HG03196 (cell line): ENCODE results near the gene INPP5A.

ENCODE experiments used
- ATAC-seq: cut with Tn5 transposase; IDR thresholded peaks from one replicate; pipeline ENCODE4 v1.9.1; 2021; ENCODE audit not compliant: unreplicated experiment

INPP5A gene

GRCh38 chr10:132641966-132642731, 104.6 kb downstream of the INPP5A start:
- no peak for ATAC-seq

DNA sequence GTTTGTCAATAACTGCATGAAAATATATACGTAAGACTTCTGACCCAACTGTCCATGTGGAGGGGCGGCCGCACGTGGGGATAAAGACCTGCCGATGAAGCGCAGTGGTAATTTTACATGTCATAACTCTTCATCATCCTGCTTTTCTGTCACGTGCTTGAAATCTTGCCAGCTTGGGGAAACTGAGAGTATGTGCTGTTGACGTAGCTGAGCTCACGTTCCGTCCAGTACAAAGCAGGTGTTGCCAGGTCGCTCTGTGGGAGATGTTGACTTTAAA, 105.1 kb downstream of the INPP5A start:
- no peak for ATAC-seq

GRCh38 chr10:132643709-132644526, 106.3 kb downstream of the INPP5A start:
- ATAC-seq, result no peak

DNA sequence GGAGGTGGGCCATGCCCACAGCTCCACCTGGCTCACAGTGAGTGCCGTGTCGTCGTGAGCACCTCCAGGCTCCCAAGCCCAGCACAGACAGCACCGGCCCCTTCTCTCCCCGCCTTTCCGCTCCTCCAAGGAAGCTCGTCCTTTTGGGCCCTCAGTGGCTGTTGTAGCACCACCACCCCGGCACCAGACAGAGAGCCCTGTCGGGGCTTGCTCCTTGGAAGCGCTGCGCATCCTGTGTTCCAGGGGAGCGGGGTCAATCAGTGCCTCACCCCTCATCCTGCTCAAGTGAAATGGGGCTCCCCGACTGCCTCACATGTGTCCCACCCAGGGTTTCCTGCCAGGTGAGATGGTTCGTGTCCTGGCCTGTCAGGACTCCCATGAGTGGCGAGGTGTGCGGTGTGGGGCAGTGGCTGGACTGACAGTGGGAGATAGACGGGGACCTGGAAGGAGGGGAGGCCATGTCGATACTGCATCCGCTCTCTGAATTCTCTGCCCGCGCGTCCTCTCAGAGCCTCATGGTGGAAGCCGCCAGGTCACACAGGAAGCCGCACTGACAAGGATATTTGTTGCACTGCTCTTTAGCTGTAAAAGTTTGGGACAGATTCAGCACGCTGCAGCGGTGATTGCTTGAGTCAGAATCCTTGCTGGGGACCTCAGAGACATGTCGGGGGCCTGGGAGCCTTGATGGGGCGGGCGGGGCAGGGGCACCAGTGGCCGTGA, 107.1 kb downstream of the INPP5A start:
- no peak for ATAC-seq

DNA sequence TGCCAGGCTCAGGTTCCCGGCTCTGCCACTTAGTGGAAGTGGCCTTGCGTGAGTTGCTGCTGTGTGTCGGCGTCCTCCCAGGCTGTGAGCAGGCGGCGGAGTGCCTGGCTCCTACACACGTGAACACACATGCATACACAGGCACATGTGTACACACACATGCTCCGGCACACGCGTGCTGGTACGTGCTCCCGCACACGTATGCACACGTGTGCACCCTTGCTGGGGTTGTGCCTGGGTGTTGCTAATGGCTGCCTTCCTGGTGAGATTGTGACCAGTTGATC, 107.6 kb downstream of the INPP5A start:
- no peak for ATAC-seq

- ATAC-seq, result no peak
These were observed 108.2 kb downstream of the INPP5A start for GRCh38 chr10:132645630-132646442.

DNA sequence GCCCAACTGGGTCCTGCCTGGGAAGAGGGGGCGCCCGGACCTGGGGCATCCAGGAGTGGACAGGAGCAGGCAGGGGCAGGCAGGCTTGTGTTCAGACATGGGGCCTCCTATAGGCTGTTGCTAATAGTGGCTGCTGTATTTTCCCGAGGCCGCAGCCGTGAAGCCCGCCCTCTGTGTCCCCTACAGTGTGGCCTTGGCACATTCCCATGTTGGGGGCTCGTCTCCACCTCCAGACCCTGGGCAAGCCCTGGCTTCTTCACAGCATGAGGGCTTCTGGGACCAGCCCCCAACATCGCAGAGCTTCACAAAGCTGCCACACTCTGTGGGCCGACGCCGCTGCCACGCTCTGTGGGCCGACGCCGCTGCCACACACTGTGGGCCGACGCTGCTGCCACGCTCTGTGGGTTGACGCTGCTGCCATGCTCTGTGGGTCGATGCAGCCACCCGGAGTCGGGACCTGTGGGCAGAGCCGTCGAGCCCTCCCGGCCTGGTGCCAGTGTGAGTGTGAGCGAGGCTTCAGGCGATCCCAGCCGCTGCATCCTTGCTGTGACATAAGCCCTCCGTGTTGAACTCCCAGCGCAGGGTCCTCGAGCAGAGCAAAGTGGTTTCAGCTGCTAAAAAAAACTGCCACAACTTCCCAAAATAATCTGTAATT, 109.0 kb downstream of the INPP5A start:
- no peak for ATAC-seq

DNA sequence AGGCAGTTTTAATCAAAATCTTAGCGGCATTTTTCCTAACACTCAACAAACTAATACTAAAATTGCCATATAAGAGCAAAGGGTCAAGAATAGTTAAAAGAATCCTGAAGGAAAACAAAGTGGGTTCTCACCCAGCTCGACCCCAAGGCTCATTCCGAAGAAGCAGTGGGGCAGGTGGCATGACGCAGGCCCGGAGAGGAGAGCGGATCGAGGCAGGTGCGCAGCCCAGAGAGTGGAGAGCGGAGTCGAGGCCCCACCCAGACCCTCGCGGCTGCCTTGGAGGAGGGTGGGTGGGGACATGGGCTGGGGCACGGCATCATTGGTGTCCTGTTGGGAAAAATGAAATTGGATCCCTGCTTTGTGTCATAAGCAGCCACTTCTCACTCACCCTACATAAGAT, 109.8 kb downstream of the INPP5A start:
- ATAC-seq, result no peak

DNA sequence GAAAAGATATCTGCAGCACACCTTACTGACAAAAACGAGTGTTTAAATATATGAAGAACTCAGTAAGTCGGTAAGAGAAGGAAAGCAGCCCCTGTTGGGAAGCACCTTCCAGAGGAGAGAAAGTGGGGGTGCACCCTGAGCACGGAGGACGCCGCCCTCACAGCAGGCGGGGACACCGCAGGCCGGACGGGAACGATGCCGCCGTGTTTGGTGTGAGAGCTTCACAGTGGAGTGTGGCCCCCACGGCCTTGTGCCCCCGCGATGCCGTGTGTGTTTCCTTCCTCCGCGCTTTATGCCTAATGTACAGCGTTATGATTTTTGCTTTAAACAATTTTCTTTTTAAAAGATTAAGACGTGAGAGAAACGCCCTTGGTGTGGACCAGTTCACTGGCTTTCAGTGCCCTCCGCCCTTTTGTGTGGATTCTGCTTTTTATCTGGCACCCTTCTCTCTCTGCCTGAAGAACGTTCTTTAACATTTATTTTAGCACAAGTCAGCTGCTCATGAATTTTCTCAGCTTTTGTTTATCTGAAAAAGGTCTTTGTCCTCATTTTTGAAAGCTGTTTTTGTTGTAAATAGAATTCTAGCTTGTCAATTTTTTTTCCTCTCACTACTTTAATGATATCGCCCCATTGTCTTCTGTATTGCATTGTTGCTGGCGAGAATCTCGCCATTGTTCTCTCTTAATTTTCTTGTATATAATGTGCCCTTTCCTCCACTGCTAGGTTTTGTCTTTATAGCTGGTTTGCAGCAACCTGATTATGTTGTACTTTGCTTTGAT, 110.7 kb downstream of the INPP5A start:
- ATAC-seq, result no peak

- ATAC-seq, result no peak
These were observed 111.4 kb downstream of the INPP5A start for GRCh38 chr10:132648851-132649528.

DNA sequence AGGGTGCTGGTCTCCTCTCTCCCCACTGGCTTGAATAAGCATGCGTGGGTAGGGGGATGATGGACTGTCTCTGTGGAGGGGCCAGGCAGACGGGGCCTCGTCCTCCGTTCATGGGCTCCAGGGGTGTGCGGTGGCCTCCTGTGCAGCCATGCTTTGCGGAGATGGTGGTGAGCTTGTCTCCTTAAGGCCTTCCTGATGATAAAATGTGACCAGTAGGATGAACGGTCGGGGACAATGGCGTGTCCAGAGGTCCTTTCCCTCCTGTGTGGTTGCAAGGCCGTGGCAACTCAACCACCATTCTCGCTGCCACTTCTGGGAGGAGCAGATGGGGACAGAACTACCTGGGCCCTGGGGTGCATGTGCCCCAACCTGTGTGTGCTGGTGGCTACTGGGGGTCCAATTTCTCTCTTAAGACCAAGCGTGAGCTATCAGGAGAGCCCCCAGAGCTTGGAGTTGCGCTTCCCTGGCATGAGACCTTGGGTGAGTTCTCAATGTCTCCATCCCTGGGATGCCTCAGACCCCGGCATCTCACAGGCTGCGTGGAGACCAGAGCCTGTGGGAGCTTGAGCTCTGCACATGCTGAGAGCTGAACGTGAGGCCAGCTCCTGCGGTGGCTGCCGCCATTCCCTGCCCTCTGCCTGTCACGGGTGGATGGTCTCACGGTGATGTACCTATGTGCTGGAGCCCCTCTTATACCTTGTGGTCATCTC, 112.2 kb downstream of the INPP5A start:
- ATAC-seq, result no peak

DNA sequence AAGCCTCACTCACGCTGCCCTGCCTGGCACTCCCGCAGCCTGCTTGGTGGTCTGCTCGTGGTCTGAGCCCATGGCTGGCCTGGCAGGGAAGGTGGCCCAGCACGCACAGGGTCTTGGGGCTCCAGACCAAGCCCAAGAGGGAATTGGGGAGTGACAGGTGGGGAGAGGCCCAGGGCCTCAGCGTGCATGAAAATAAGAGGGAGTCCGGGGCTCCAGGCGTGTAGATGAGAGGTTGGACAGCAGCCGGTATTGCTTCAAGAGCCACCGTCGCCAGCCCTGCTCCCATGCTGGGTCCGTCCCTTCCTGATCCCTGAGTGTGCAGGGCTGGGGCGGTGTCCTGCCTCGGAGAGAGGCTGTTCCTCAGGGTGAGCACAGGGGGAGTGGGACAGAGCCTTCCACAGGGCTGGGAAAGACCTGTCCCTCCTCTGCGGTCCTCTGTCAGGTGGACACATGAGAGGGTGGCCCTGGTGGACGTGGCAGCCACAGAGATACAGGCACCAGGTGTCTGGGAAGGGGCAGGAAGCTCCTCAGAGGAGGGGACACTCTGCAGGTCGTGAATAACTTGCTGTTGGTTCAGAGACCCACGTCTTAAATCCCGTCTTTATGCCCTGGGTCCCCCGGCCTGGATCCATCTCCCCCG, 113.1 kb downstream of the INPP5A start:
- no peak for ATAC-seq

DNA sequence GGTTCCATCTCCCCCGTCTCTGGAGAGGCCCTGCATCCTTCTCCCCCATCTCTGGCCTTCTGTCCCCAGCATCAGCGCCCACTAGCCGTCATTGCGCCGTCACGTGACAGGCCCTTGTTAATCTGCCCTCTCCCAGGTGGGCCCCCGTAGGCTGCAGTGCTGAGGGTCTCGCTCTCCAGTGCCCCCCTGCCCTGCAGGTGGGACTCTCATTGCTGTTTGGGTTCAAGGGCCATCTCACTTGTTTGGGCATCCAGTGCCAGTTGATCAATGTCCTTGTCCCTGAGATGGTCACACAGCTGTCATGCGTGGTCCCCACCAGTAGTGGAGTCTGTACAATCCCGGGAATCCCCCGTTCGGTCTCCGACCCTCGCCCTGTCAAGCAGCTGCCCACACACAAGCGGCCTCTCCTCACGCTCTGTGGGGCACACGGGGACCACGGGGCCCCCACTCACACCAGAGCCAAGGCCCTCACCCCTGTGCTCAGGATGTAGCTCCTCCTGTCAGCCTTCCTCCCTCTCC, 114.0 kb downstream of the INPP5A start:
- ATAC-seq, result no peak

DNA sequence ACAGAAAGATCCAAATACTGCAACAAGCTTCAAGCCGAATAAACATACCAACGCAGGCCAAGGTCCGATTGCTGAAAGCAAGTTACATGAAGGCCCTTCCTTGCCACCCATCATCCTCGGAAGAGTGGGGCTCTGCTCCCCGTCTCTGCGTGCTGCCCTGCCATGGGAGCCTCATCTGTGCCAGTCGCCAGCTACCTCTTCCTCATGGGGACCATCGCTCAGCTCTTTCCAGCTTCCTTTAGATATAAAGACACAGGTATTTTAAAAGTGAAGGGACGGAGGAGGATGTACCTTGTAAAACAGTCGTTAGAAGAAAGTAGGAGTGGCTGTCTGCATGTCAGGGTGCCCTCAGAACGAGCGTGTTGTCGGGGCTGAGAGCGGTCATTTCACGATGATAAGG, 114.9 kb downstream of the INPP5A start:
- no peak for ATAC-seq

- no peak for ATAC-seq
These were observed 115.5 kb downstream of the INPP5A start for GRCh38 chr10:132652936-132653590.

- no peak for ATAC-seq
These were observed 116.1 kb downstream of the INPP5A start for GRCh38 chr10:132653721-132654120.

DNA sequence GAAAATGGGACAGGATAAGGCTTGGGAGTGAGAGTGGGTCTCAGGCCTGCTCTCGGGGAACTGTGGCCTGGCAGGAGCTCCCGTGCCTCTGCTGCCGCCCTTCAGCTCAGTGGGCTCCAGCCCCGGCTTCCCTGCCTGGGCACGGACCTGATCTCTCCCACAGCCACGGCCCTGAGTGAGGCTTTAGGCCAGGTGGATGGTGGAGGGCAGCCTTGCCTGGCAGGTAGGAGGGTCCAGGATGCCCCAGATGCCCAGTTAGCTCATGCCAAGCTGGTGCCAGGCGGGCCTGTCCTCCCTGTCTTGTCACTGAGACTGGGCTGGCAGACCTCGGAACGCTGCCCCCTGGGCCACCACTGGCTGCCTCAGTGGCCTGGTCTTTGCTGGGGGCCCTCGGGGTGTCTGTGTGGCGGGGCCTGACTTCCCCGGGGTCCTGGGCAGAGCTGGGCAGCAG, 116.6 kb downstream of the INPP5A start:
- no peak for ATAC-seq
